GM21529 (cell line): ENCODE data around the gene PPM1E.
"Not testable (repeated sequence)": the region's sequence is repeated elsewhere in the genome, so short reads cannot be mapped to it uniquely, and the experiment has no call there.

ENCODE experiments used
- ATAC-seq: cut with Tn5 transposase; IDR thresholded peaks from one replicate; pipeline ENCODE4 v1.9.1; 2021; ENCODE audit not compliant: unreplicated experiment

The PPM1E gene

GRCh38 chr17:58778482-58778881 lies 22.8 kb downstream of the PPM1E start:
- ATAC-seq, result not testable (repeated sequence)

- ATAC-seq, result no peak
Measured at GRCh38 chr17:58779446-58779845, 23.8 kb downstream of the PPM1E start.

- no peak for ATAC-seq
Measured at GRCh38 chr17:58783380-58783779, 27.7 kb downstream of the PPM1E start.

DNA sequence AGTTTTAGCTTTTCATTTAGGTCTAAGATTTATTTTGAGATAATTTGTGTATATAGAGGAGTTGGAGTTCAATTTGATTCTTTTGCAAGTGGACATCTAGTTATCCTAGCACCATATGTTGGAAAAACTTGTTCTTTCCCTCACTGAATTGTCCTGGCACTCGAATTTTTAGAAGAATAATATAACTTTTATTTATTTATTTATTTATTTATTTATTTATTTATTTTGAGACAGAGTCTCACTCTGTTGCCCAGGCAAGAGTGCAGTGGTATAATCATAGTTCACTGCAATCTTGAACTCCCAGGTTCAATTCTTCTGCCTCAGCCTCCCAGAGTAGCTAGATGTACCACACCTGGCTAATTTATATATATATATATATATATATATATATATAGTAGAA lies 29.4 kb downstream of the PPM1E start:
- no peak for ATAC-seq

- no peak for ATAC-seq
Measured at GRCh38 chr17:58786586-58787295, 31.1 kb downstream of the PPM1E start.

- ATAC-seq, result no peak
Measured at GRCh38 chr17:58788199-58788598, 32.5 kb downstream of the PPM1E start.

- no peak for ATAC-seq
Measured at GRCh38 chr17:58789160-58789559, 33.5 kb downstream of the PPM1E start.

DNA sequence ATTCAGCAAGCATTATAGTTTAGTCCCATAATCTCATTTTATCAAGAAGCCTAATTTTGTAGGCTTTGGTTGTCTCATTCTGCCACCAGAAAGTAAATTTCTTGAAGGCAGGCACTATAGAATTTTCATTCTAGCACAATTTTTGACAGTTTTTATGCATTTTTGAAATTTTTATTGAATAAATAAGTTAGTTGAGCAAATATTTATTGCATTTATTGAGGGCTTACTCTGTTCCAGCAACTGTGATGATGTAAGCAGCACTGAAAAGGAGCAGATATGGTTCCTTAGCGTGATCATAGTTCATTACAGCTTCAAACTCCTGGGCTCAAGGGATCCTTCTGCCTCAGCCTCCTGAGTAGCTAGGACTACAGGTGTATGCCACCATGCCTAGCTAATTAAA lies 34.2 kb downstream of the PPM1E start:
- no peak for ATAC-seq

- ATAC-seq, result not testable (repeated sequence)
Measured at GRCh38 chr17:58794508-58794907, 38.9 kb downstream of the PPM1E start.

DNA sequence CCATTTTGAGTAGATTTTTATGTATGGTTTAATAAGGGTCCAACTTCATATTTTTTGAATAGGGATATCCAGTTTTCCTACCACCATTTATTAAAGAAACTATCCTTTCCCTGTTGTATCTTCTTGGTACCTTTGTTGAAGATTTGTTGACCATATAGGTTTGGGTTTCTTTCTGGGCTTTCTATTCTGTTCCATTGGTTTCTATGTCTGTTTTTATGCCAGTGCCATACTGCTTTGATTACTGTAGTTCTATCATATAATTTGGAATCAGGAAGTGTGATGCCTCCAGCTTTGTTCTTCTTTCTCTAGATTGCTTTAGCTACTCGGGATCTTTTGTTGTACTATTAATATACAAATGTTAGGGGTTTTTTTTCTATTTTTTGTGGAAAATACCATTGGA lies 46.5 kb downstream of the PPM1E start:
- ATAC-seq, result no peak

- ATAC-seq, result no peak
Measured at GRCh38 chr17:58806046-58806445, 50.4 kb downstream of the PPM1E start.

DNA sequence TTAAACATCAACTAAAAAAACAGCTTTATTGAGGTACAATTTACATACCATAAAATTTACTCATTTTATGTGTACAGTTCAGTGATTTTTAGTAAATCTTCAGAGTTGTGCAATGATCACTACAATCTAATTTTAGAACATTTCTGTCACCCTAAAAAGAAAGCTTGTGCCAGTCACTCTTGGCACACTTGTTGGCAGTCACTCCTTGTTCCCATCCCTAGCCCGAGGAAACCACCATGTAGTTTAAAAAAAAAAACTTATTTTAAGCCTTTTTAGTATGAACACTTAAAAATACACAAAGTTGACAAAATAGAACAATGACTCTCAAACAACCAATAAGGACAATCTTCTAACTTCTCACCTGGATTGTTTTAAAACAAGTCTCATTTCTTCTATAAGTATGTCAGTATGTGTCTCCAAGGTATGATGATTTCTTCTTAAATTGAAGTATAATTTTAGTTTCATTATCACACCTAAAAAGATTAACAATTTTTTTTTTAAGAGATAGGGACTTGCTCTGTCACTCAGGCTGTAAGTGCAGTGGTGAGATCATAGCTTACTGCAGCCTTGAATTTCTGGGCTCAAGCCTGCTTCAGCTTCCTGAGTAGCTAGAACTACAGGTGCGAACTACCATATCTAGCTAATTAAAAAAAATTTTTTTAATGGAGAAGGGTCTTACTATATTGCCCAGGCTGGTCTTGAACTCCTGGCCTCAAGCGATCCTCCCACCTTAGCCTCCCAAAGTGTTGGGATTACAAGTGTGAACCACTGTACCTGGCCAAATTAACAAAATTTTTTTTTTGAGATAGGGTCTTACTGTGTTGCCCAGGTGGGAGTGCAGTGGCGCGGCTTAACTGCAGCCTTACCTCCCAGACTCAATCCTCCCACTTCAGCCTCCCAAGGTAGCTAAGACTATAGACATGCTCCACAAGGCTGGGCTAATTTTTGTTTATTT lies 53.2 kb downstream of the PPM1E start:
- no peak for ATAC-seq

DNA sequence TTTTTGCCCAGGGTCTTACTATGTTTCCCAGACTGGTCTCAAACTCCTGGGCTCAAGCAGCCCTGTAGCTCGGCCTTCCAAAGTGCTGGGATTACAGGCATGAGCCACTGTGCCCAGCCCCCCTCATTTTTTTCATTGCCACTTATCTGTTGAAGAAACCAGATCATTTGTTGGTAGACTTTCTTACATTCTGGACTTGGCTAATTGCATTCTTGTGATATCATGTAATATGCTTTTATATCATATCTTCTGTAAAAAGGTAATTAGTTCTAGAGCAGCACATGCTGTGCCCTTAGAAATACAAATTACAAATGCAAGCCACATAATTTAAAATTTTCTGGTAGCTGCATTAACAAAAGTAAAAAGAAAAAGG lies 53.9 kb downstream of the PPM1E start:
- ATAC-seq, result no peak

- no peak for ATAC-seq
Measured at GRCh38 chr17:58811290-58811689, 55.6 kb downstream of the PPM1E start.

- ATAC-seq, result no peak
Measured at GRCh38 chr17:58813712-58814111, 58.1 kb downstream of the PPM1E start.

GRCh38 chr17:58818654-58819053 lies 63.0 kb downstream of the PPM1E start:
- no peak for ATAC-seq

DNA sequence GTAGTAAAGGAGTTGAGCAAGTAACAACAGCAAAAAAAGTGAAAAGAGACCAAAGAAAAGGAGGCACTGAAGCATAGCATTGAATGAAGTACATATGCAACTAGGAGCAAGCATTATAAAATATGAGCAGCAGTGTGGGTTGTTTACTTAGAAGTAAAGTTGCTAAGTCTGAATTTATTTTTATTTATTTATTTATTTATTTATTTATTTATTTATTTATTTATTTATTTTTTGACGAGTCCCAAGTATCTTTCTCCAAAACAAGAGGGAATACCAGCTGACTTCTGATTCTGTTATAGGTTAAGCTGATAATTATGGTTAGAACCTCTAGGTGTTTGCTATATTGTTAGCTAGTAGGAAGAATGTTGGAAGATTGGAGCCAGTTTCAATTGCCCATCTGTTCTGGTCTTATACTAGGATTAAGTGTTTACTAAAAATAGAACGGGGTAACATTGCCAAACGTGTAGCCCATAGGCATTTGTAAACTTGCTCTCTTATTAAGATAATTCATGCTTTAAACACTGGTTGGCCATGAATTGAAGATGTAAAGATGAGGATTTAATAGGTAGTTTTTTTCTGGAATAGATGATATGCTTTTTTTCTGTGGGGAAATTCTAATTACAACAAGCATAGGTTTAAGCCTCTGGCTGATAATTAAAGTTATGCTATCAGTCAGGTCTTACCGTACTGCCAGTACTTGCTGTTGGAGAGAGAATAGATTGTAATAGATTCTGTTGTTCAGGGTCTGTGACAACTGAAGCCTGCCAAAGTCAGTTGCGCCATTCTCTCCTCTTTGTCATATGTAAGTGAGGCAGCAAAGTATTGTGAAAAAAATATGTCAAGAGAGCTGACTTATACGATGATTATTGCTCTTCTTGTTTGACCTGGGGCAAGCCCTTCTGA lies 66.7 kb downstream of the PPM1E start:
- ATAC-seq, result no peak

- ATAC-seq, result no peak
Measured at GRCh38 chr17:58823051-58823525, 67.4 kb downstream of the PPM1E start.

DNA sequence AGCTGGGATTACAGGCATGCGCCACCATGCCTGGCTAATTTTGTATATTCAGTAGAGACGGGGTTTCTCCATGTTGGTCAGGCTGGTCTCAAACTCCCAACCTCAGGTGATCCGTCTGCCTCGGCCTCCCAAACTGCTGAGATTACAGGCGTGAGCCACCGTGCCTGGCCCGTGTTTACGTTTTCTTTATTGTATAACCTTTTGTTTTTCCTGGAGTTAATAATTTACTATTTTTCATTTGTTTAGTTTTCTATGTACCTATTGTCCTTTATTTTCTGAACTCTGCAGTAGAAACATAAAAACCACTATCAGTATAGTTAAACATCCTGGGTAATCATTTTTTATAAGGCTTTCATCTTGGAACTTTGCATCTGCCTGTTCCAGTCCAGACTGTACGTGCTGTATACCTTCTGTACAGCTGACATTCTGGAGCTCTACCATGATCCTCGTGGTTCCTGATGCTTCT lies 73.6 kb downstream of the PPM1E start:
- ATAC-seq, result no peak

DNA sequence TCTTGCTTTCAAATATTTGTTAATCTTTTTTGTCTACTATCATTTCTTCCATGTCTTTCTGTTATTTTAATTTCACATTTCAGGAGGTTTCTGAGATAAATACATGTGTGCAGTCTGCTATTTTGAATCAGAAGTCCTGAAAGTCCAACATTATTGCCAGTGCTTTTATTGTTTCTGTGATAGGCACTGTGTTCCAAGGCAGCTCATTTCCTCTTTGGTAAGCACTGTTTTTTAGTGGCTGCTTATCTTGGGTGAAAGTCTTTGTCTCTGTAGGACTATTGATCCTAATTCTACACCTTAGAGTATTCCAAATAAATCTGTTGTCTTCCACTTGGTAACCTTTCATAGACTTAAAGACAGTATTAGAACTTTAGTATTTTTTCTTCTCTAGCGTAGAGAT lies 76.1 kb downstream of the PPM1E start:
- no peak for ATAC-seq

GRCh38 chr17:58832514-58832913 lies 76.9 kb downstream of the PPM1E start:
- ATAC-seq, result no peak
